ENCODE data around the gene DHCR7.

GRCh38 chr11:71478528-71478840 lies 30.3 kb upstream of the DHCR7 start:
- no peak for TF ChIP-seq REST (IDR thresholded peaks at IDR 0.05)
- no peak for TF ChIP-seq JUNB (IDR thresholded peaks at IDR 0.05)
- TF ChIP-seq CTCF (IDR thresholded peaks at IDR 0.05): no peak
- no peak for TF ChIP-seq RFX5 (IDR thresholded peaks at IDR 0.05)
- TF ChIP-seq HDAC2 (IDR thresholded peaks at IDR 0.05): no peak
